Thymus (tissue), 2 donors: ENCODE data around the gene SPATA24. TPM values are rescaled to one million over a fixed set of nuclear protein-coding genes. Genes with fewer than 3 reads are reported as not detected.

Source experiments
- polyA plus RNA-seq: library from polyadenylated mRNA; stranded (reverse); fragments of 200-250 nt; gene quantifications from one replicate; pipeline ENCODE4 v1.2.3, GENCODE V29; 2013
- total RNA-seq: library from RNA; stranded (reverse); fragments of 120-200 nt; gene quantifications from one replicate; pipeline ENCODE4 v1.2.4, GENCODE V29; 2013
- donor health status: healthy.

The SPATA24 gene
- total and polyA plus RNA-seq, 2 donors = 5.8 to 6.6 TPM

Other genes with a start within 250 kb of the SPATA24 start
- 17.0 TPM for gene SIL1, start 205.7 kb downstream of the SPATA24 start, total RNA-seq
- 30.2 TPM for gene SIL1, start 205.7 kb downstream of the SPATA24 start, polyA plus RNA-seq
- 378 TPM for gene MATR3, start 110.3 kb downstream of the SPATA24 start, total RNA-seq
- 253 TPM for gene MATR3, start 110.3 kb downstream of the SPATA24 start, polyA plus RNA-seq
- 108 TPM for gene PAIP2, start 62.2 kb downstream of the SPATA24 start, total RNA-seq
- gene PAIP2, start 62.2 kb downstream of the SPATA24 start, polyA plus RNA-seq = 155 TPM
- 1.1 TPM for gene SLC23A1, start 20.8 kb downstream of the SPATA24 start, total RNA-seq
- 5.4 TPM for gene SLC23A1, start 20.8 kb downstream of the SPATA24 start, polyA plus RNA-seq
- 400 TPM for gene MZB1, start 14.2 kb downstream of the SPATA24 start, total RNA-seq
- 380 TPM for gene MZB1, start 14.2 kb downstream of the SPATA24 start, polyA plus RNA-seq
- 0.76 TPM for gene PROB1, start 9.0 kb downstream of the SPATA24 start, total RNA-seq
- 1.0 TPM for gene PROB1, start 9.0 kb downstream of the SPATA24 start, polyA plus RNA-seq
- 4.3 TPM for gene DNAJC18, start 35.4 kb upstream of the SPATA24 start, total RNA-seq
- gene DNAJC18, start 35.4 kb upstream of the SPATA24 start, polyA plus RNA-seq = 4.3 TPM
- 8.7 TPM for gene ECSCR, start 58.7 kb upstream of the SPATA24 start, total RNA-seq
- gene ECSCR, start 58.7 kb upstream of the SPATA24 start, polyA plus RNA-seq = 12.2 TPM
- gene SMIM33, start 66.9 kb upstream of the SPATA24 start, total RNA-seq = 0.28 TPM
- 0.05 TPM for gene SMIM33, start 66.9 kb upstream of the SPATA24 start, polyA plus RNA-seq
- 21.3 TPM for gene STING1, start 78.7 kb upstream of the SPATA24 start, total RNA-seq
- gene STING1, start 78.7 kb upstream of the SPATA24 start, polyA plus RNA-seq = 58.3 TPM
- gene UBE2D2, start 157.2 kb upstream of the SPATA24 start, total RNA-seq = 147 TPM
- gene UBE2D2, start 157.2 kb upstream of the SPATA24 start, polyA plus RNA-seq = 150 TPM
- gene CXXC5, start 244.3 kb upstream of the SPATA24 start, total RNA-seq = 73.2 TPM
- 47.9 TPM for gene CXXC5, start 244.3 kb upstream of the SPATA24 start, polyA plus RNA-seq